CD4-positive, alpha-beta T cell treated with Interleukin-17A for 4 hours (primary cell): ENCODE data around the gene NFASC.

Source experiments
- DNase-seq: peaks from one replicate; pipeline ENCODE4 v3.0.0-alpha.2; 2020; ENCODE audit warnings: mixed read lengths

The NFASC gene

DNA sequence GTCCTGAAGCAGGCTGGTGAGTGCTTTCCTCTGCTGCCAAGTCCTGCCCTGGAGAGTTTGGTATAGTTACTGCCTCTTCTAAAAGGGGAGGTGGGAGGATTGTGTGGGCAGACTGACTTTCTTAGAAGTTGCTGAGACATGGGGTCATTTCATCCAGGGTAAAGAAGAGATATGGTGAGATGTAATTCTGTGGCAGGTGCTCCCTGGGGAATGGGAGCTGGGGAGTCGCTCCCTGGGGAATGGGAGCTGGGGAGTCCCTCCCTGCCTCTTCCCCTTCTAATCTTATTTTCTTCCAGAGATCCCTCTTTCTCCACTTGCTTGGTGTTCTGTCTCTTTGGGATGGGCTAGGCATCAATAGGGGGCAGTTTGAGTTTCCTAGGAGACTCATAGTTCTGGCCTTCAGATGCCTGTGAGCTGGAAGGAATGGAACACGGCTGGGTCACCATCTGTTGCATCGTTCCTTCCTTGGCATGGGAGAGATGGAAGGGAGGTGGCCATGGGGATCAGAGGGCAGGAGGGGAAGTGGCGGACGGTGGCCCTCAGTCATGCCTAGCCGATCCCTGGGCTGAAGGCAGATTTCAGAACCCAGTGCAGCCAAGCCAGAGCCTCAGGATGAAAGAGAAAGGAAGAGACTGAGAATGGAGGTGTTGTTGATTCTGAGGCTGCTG lies 59.0 kb downstream of the NFASC start:
- DNase-seq, result no peak

DNA sequence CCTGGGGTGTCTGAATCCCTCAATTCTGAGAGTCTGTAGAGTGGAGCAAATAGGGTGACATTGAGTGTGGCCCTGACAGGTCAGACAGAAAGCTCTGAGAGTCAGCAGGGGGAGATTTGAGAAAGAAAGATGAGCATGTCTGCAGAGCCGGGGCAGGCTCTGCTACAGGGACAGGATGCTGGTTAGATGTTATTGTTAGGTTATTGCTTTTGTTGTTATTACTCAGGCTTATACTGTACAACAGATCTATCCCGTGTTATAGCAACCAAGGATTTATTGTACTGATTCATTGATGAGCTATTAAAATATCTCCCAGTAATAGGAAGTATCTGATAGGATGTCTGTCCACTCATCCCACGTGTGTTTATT lies 59.5 kb downstream of the NFASC start:
- DNase-seq, result no peak

DNA sequence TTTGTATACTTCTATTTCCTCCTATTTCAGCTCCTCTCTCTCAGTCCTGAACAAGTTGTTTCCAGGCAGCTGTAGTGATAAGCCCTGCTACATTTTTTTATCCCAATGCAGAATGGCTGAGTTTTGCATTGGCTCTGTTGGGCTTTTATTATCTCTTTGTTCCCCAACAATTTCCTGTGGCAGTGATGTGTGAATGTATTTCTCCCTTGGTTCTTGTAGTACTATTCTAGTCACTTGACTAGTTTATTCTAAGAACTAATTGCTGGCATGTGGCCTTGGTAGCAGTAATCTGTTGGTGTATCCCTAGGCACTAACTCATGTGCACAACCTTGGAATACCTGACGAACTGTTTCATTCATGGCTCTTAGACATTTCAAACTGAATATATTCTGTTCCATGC lies 60.7 kb downstream of the NFASC start:
- no peak for DNase-seq

- no peak for DNase-seq
Observed at GRCh38 chr1:204931768-204932572, 61.3 kb downstream of the NFASC start.

DNA sequence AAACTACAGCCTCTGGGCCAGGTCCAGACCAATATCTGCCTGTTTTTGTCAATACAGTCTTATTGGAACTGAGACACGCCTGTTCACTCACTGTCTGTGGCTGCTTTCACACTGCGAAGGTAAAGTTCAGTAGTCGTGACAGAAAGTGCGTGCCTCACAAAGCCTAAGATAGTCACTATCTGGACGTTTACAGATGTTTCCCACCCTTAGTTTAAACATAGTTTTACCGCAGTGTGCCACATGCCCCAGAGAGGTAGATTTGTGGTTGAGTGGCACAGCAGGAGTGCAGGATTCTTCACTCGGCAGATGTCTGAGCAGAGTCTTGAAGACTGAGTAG lies 61.9 kb downstream of the NFASC start:
- no peak for DNase-seq

DNA sequence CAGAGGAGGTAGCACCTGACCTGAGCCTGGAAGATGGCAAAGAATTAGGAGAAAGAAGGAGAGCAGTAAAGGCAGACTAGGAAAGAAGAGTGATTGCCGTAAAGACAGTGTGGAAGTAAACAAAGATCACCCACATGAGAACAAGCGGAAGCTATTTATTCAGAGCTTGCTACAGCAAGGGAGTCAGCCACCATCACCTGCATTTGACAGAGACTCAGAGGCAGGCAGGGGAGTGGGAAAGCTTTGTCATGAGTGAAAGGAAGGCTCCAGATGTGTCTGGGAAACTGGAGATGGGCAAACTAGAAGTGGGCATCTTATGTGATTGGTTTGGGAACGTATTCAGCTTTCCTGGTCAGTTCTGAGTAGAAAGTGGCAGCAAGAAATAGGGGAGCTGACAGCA lies 64.5 kb downstream of the NFASC start:
- DNase-seq, result no peak

DNA sequence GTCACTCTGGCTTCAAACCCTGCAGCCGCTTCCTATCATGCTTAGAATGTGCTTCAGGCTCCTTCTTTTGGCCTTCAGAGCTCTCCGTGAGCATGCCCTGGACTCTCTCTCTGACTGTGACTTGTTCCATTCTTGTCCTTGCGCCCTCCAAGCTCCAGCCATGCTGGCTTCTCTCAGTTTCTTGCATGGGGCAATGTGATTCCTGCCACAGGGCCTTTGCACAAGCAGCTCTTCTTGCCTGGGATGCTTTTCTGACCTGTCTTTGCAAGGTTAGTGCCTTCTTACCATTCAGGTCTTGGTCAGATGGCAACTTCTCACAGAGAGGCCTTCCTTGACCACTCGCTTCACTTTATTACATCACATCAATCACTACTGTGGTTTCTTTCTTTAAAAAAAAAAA lies 66.1 kb downstream of the NFASC start:
- DNase-seq, result no peak

GRCh38 chr1:204937901-204938300 lies 67.2 kb downstream of the NFASC start:
- DNase-seq, result no peak

DNA sequence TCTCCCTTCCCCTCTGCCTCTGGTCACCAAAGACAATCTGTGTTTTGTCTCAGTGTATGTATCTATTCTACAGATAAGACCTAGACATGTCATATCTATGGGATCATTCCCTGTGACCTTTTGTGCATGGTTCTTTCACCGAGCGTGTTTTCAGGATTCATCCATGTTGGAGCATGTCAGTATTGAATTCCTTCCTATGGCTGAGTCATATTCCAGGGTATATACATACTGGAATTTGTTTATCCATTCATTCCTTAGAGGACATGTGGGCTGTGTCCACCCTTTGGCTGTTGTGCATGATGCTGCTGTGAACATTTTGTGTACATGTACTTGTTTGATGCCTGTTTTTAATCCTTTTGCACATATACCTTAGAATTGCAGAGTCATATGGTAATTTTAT lies 69.9 kb downstream of the NFASC start:
- no peak for DNase-seq

GRCh38 chr1:204941421-204942338 lies 71.0 kb downstream of the NFASC start:
- DNase-seq, result peak; percentile 31

DNA sequence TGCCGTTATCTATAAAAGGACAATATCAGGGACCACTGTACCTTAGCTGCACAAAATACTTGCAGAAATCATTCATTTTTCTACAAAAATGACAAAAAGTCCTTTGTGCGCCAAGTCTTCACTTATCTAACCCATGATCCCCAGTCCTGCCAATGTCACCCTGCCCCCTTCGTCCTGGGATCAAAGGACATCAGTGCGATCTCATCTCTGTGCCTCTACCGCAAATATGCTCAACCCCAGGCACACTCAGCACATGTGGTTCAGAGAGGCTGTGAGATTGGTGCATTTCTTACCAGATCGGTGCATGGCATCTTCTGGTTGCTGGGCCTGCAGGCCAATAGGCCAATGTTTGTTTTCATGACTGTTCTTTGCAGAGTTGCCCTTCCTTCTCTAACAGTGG lies 72.8 kb downstream of the NFASC start:
- no peak for DNase-seq

DNA sequence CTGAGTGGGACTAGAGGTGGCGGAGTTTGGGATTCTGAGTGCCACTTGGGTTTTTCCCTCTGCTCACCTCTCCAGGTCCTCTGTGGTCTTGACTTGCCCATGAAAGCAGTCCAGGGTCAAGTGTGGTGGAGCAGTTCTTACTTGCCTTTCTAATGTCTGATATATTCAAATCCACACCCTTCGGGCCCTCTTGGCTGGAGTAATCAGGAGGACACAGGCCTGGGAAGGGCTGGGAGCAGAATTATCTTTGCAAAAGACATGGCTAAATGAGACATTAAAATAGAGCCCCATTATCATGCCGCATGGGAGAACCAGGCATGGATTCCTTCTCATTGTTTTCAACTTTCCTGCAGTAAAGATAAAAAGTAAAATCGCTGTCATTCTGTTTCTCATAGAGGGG lies 74.0 kb downstream of the NFASC start:
- DNase-seq, result no peak

- DNase-seq, result no peak
Observed at GRCh38 chr1:204945565-204945977, 74.9 kb downstream of the NFASC start.

GRCh38 chr1:204946640-204947039 lies 76.0 kb downstream of the NFASC start:
- no peak for DNase-seq

DNA sequence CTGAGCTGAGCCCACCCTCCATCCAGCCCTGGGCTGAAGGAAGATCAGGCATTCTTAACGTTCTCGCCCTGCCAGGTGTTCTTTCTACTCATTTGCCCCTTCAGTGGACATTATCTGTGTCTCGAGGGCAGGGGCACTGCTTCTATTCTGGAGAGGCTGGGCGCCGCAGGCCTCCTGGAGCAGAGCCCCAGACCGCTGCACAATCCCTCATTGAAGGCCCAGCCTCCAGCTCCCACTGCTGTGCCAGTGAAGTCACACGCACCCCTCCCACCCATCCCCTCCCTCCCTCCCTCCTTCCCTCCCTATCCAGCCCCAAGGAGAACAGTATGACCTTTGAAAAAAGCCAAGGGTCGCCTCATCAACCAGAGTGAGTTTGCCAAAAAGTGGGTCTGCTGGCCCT lies 76.7 kb downstream of the NFASC start:
- no peak for DNase-seq

DNA sequence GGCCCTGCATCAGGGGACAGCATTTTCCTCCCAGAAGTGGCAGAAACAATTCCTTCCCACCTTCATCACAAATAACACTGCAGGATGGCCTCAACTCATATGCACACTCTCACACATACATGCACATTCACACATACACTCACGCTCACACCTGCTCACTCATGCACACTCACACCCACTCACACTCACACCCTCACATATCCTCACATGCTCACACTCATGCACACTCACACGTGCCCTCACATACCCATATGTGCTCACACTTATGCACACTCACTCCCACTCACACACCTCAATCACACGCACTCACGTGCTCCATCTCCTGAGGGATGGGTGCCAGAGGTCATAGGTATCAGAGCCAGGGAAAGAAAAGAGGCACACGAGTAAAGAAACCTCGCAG lies 77.1 kb downstream of the NFASC start:
- no peak for DNase-seq

- no peak for DNase-seq
Observed at GRCh38 chr1:204950353-204951001, 79.8 kb downstream of the NFASC start.

DNA sequence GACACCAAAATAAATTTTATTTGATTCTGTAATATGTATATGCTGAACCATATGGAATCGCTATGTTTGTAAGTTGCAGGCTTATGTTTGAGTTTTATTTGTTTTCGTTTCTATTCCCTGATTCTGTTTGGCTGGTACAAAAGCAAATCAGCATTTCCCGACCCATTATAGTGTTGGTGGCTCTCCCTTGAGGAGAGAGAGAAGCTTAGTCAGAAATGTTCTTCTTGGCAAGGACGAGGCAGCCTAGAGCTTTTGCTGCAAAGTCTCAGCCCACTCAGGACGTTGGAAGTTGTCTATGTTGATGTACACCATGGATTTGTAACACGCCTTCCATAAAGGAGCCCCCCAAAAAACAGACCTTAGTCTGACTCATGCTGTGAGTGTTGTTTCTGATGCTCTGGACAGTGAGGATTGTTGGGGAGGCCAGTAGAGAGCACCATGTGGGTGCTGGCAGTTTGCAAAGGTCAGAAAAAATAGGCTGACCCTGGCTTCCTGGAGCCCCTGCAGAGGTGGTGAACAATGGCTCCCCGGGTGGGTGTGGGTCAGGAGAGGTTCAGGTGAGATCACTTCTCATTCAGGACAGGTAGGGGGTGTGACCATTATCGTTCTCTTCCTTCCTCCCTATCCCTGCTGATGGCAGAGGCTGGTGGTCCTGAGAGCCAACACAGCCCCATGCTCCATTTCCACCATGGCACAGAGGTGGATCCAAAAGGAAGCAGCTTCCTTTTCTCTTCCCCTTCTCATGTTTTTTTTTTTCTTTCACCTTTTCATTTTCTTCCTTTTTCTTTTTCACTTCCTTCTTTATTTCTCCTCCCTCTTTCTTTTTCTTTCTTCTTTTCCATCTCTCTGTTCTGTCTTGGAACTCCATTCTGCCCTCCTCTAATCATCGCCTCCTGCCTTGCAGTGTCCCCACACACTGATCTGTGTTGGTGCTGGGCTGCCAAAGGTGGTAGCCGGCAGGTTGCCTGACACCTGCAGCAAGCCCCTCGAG lies 88.0 kb downstream of the NFASC start:
- no peak for DNase-seq

DNA sequence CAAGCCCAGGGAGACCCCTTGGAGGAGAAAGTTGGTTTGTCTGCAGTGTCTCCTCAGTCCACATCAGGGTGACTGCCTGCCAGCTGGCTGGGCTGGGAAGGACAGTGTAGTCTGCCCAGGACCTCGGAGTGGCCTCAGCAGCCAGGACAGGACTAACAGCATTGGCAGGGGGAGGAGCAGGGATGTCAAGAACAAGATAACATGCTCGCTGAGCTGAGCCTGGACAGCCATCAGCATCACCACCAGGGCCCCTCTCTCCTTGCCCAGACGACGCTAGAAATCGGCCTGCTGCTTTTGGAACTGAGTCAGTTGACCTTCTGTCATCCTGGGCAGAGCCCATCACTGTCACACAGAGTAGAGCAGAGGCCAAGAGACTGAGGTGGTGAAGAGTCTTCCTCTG lies 88.7 kb downstream of the NFASC start:
- DNase-seq, result no peak

- DNase-seq, result no peak
Observed at GRCh38 chr1:204959836-204960235, 89.2 kb downstream of the NFASC start.

DNA sequence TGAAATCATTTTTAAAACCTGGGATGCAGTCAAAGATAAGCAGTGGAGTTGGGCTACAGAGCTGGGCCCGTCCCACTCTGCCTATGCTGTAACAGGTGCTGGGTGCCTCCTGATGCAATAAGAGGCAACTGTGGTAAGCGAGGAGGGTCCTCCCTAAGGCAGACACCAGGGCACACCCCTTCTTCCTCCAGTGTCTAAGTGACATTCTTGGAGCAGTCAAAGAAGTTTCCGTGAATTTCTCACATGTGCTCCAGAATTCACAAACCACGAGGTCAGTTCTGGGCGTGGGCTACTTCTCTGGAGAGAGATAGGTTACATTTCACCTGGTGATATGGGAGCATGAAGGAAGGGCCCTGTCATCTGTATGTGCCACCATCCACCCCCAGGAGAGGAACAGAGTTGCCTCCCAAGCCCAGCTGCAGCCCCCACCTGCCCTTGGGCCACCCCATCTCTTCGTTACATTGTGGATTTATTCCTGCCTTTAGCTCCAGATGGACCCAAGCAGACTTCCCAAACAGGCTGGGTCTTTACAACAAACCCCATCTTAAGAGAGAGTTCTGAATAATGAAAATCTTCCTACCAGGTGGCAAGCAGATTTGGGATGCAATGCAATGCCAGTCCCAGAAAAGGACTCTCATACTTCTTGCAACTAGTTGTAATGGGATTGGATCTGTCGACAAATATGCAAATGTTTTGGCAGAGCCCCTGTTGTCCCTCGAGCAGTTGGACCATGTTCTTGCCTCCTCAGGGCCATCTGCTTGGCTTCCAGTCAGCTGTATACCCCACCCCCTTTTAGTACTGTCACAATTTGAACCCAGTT lies 89.9 kb downstream of the NFASC start:
- no peak for DNase-seq
